ENCODE measurements around the gene B4GALT1.

- TF ChIP-seq CTCF (optimal IDR thresholded peaks at IDR 0.05 in 1 of 3, IDR thresholded peaks at IDR 0.05 in 1 of 3, conservative IDR thresholded peaks at IDR 0.05 in 1 of 3; ENCODE audit: extremely low read depth in 1 of 3, insufficient read depth in 2 of 3, low read length in 3 of 3) (no peak), EZH2 (IDR thresholded peaks at IDR 0.05; ENCODE audit: low read length) (no peak)
Observed at GRCh38 chr9:33131790-33132772, 35.1 kb downstream of the B4GALT1 start.

Measured in keratinocyte (primary cell).